GM06990 (cell line): ENCODE measurements around the gene GSS.

Experiments used
- DNase-seq: peaks from one replicate; pipeline ENCODE4 v3.0.0-alpha.2; 2011; ENCODE audit not compliant: insufficient read length; ENCODE audit errors: extremely low read depth
- H3K27me3 ChIP-seq: replicated peaks from 2 replicates; pipeline ENCODE4 v1.6.0; 2011; ENCODE audit warnings: low read length; ENCODE audit not compliant: control insufficient read depth, insufficient read depth
- H3K36me3 ChIP-seq: 2 replicates; pipeline ENCODE4 v1.5.1; 2011; ENCODE audit warnings: low read length; ENCODE audit not compliant: control insufficient read depth, insufficient read depth
- H3K4me3 ChIP-seq: replicated peaks from 2 replicates; pipeline ENCODE4 v1.5.1; 2011; ENCODE audit warnings: low read depth, mild to moderate bottlenecking, control low read depth, low read length
- CTCF ChIP-seq: IDR thresholded peaks from 2 replicates; pipeline ENCODE4 v1.5.1; 2011; ENCODE audit warnings: low read length, control low read depth, mild to moderate bottlenecking, inconsistent platforms; ENCODE audit not compliant: insufficient read depth, poor library complexity, severe bottlenecking

Gene GSS

GRCh38 chr20:35002426-35003210, 47.0 kb upstream of the GSS start:
- TF ChIP-seq CTCF = no peak
- Histone ChIP-seq H3K27me3 (no peaks in the 10 kb centered on the region), H3K4me3 (no peak overlapping the region), H3K36me3 (peaks cover 63% of the 10 kb centered on the region)
- DNase-seq = no peak

GRCh38 chr20:35001596-35002362, 46.2 kb upstream of the GSS start:
- Histone ChIP-seq H3K27me3 (no peaks in the 10 kb centered on the region), H3K36me3 (peaks cover 59% of the 10 kb centered on the region), H3K4me3 (no peak overlapping the region)
- TF ChIP-seq CTCF = peak; percentile 37
- DNase-seq = no peak

GRCh38 chr20:35000922-35001595, 45.5 kb upstream of the GSS start:
- no peak overlapping the region for H3K4me3 ChIP-seq
- peaks cover 61% of the 10 kb centered on the region for H3K36me3 ChIP-seq
- no peaks in the 10 kb centered on the region for H3K27me3 ChIP-seq
- TF ChIP-seq CTCF = no peak
- no peak for DNase-seq

GRCh38 chr20:35000311-35000921, 44.8 kb upstream of the GSS start:
- no peak for TF ChIP-seq CTCF
- DNase-seq = no peak
- no peak overlapping the region for H3K4me3 ChIP-seq
- no peaks in the 10 kb centered on the region for H3K27me3 ChIP-seq
- peaks cover 62% of the 10 kb centered on the region for H3K36me3 ChIP-seq

- no peak for DNase-seq
- peaks cover 62% of the 10 kb centered on the region for H3K36me3 ChIP-seq
- no peak for TF ChIP-seq CTCF
- H3K27me3 ChIP-seq = no peaks in the 10 kb centered on the region
- no peak overlapping the region for H3K4me3 ChIP-seq
These were observed 44.2 kb upstream of the GSS start for GRCh38 chr20:34999782-35000181.
